ENCODE data around the gene ZNF83. TPM values are rescaled to one million over a fixed set of nuclear protein-coding genes. Genes with fewer than 3 reads are reported as not detected.
"Not testable (repeated sequence)": the region's sequence is repeated elsewhere in the genome, so short reads cannot be mapped to it uniquely, and the experiment has no call there.

Gene ZNF83
- total RNA-seq, 1 experiment from 2014 or later, result 31.6 TPM

GRCh38 chr19:52685811-52686210 is 47.7 kb upstream of the ZNF83 start:
- Histone ChIP-seq H3K4ac (ENCODE audit: low read depth, low read length) (no peak overlapping the region), H3K27me3 (ENCODE audit: insufficient read depth, low read length) (no peaks in the 10 kb centered on the region; the same call in 1 of the 2 replicates), H4K91ac (ENCODE audit: insufficient read length, low read depth, low read length) (no peak overlapping the region), H2BK120ac (ENCODE audit: low read depth, low read length, poor library complexity, severe bottlenecking) (no peak overlapping the region), H3K23ac (ENCODE audit: insufficient read length, low read depth, low read length) (no peak overlapping the region), H3K4me1 (ENCODE audit: insufficient read depth, low read length) (no peaks in the 10 kb centered on the region), H4K20me1 (ENCODE audit: control insufficient read depth, insufficient read depth, insufficient read length) (no peaks in the 10 kb centered on the region), H3K14ac (ENCODE audit: insufficient read depth, low read length) (no peak overlapping the region), H3K23me2 (ENCODE audit: insufficient read length, low read depth, low read length, poor library complexity, severe bottlenecking) (peaks cover 12% of the 10 kb centered on the region), H2AK5ac (ENCODE audit: insufficient read length, low read length) (no peak overlapping the region), H3K9ac (ENCODE audit: extremely low read depth, insufficient read length, low read length) (no peak overlapping the region), H3K9me3 (ENCODE audit: control insufficient read depth, low read depth, low read length) (no peaks in the 10 kb centered on the region), H3K4me2 (ENCODE audit: insufficient read depth, insufficient read length, low read length) (no peak overlapping the region), H2BK15ac (ENCODE audit: low read depth, low read length) (no peak overlapping the region), H3K18ac (ENCODE audit: insufficient read length, low read depth, low read length) (no peak overlapping the region), H2BK20ac (ENCODE audit: low read depth, low read length, poor library complexity, severe bottlenecking) (no peak overlapping the region), H4K5ac (ENCODE audit: insufficient read length, low read depth, low read length) (no peak overlapping the region), H3K56ac (ENCODE audit: insufficient read length, low read depth, low read length) (no peak overlapping the region), H3K79me2 (ENCODE audit: insufficient read depth, low read length) (no peaks in the 10 kb centered on the region), H3K27ac (ENCODE audit: insufficient read length, low read depth, low read length) (no peak overlapping the region), H3T11ph (ENCODE audit: low read length) (no peak overlapping the region), H2BK5ac (ENCODE audit: insufficient read length, low read length) (no peak overlapping the region), H4K8ac (replicated peaks; ENCODE audit: insufficient read length, low read depth, low read length) (no peak overlapping the region), H3K79me1 (ENCODE audit: insufficient read depth, low read depth, low read length, poor library complexity, severe bottlenecking) (no peaks in the 10 kb centered on the region), H2BK12ac (ENCODE audit: insufficient read length, low read depth, low read length) (no peak overlapping the region), H2AFZ (ENCODE audit: low read length) (no peak overlapping the region)
- H3K4me3 Mint-ChIP-seq, result no peak overlapping the region
- peaks cover 0 to 11% (median 0%) of the 10 kb centered on the region in 3 experiments; a peak in 3 of 7 replicates for H3K36me3 Mint-ChIP-seq (ENCODE audit: insufficient read depth in 1 of 3, low read depth in 3 of 3)
- H3K27me3 Mint-ChIP-seq (ENCODE audit: low read depth), result peaks cover 15% of the 10 kb centered on the region
- H3K9me3 Mint-ChIP-seq, result 0 out of 5 replicates have a peak, but pooled peaks cover 0 to 1% of the 10 kb centered on the region in 2 experiments
- TF ChIP-seq, protein P1, sequence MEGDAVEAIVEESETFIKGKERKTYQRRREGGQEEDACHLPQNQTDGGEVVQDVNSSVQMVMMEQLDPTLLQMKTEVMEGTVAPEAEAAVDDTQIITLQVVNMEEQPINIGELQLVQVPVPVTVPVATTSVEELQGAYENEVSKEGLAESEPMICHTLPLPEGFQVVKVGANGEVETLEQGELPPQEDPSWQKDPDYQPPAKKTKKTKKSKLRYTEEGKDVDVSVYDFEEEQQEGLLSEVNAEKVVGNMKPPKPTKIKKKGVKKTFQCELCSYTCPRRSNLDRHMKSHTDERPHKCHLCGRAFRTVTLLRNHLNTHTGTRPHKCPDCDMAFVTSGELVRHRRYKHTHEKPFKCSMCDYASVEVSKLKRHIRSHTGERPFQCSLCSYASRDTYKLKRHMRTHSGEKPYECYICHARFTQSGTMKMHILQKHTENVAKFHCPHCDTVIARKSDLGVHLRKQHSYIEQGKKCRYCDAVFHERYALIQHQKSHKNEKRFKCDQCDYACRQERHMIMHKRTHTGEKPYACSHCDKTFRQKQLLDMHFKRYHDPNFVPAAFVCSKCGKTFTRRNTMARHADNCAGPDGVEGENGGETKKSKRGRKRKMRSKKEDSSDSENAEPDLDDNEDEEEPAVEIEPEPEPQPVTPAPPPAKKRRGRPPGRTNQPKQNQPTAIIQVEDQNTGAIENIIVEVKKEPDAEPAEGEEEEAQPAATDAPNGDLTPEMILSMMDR (conservative IDR thresholded peaks at IDR 0.05), result no peak
- no peak overlapping the region for H3K27ac Mint-ChIP-seq
- no CpG with 5 or more reads among the region's 1 CpG for WGBS (ENCODE audit: extremely low coverage, insufficient read length, low lambda C conversion rate)
- H3K4me1 Mint-ChIP-seq, result peaks cover 12 to 13% of the 10 kb centered on the region in 2 experiments
- no peak for DNase-seq

DNA sequence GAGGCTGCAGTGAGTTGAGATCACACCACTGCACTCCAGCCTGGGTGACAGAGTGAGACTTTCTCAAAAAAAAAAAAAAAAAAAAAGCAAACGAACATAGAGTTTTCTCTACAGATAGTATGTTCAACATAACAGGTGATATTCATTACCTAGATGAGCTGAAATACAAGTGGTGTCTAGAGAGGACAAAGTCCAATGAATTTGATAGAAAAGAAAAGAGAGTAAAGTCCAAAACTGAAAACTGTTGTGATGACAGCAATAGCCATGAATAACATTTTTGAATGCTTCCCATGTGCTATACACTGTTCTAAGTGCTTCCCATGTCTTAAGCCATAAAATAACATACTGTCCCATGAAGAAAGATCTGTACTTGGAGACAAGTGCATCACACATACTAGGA is 43.1 kb upstream of the ZNF83 start:
- not testable (repeated sequence) for H2BK15ac ChIP-seq (ENCODE audit: low read depth, low read length); H3K27me3 Mint-ChIP-seq (ENCODE audit: low read depth)

More for the DNA sequence above, 43.1 kb upstream of the ZNF83 start:
- peaks cover 8 to 21% (median 8%) of the 10 kb centered on the region in 3 experiments; a peak in 5 of 7 replicates for H3K36me3 Mint-ChIP-seq (ENCODE audit: insufficient read depth in 1 of 3, low read depth in 3 of 3)
- H3K79me1 ChIP-seq (ENCODE audit: insufficient read depth, low read depth, low read length, poor library complexity, severe bottlenecking); H3K4me2 ChIP-seq (ENCODE audit: insufficient read depth, insufficient read length, low read length); H3K4me1 ChIP-seq (ENCODE audit: insufficient read depth, low read length); H3K4me1 Mint-ChIP-seq; H3K9me3 ChIP-seq (ENCODE audit: control insufficient read depth, low read depth, low read length); DNase-seq; H2AK5ac ChIP-seq (ENCODE audit: insufficient read length, low read length); H2BK120ac ChIP-seq (ENCODE audit: low read depth, low read length, poor library complexity, severe bottlenecking); H2AFZ ChIP-seq (ENCODE audit: low read length); H4K20me1 ChIP-seq (ENCODE audit: control insufficient read depth, insufficient read depth, insufficient read length); H3K27ac ChIP-seq (ENCODE audit: insufficient read length, low read depth, low read length); H4K91ac ChIP-seq (ENCODE audit: insufficient read length, low read depth, low read length); H3K23me2 ChIP-seq (ENCODE audit: insufficient read length, low read depth, low read length, poor library complexity, severe bottlenecking); H2BK5ac ChIP-seq (ENCODE audit: insufficient read length, low read length); H3T11ph ChIP-seq (ENCODE audit: low read length); H3K56ac ChIP-seq (ENCODE audit: insufficient read length, low read depth, low read length); H3K23ac ChIP-seq (ENCODE audit: insufficient read length, low read depth, low read length); H3K18ac ChIP-seq (ENCODE audit: insufficient read length, low read depth, low read length); H3K27me3 ChIP-seq (ENCODE audit: insufficient read depth, low read length); H2BK20ac ChIP-seq (ENCODE audit: low read depth, low read length, poor library complexity, severe bottlenecking); H3K4ac ChIP-seq (ENCODE audit: low read depth, low read length); H3K14ac ChIP-seq (ENCODE audit: insufficient read depth, low read length); H4K5ac ChIP-seq (ENCODE audit: insufficient read length, low read depth, low read length); H3K9ac ChIP-seq (ENCODE audit: extremely low read depth, insufficient read length, low read length); H2BK12ac ChIP-seq (ENCODE audit: insufficient read length, low read depth, low read length); H3K4me3 Mint-ChIP-seq; H3K79me2 ChIP-seq (ENCODE audit: insufficient read depth, low read length); H3K27ac Mint-ChIP-seq; H4K8ac ChIP-seq (replicated peaks; ENCODE audit: insufficient read length, low read depth, low read length): not testable (repeated sequence)
- H3K9me3 Mint-ChIP-seq, result peaks cover 0 to 12% of the 10 kb centered on the region in 2 experiments; a peak in 3 of 5 replicates
- WGBS (ENCODE audit: extremely low coverage, insufficient read length, low lambda C conversion rate), result no CpG with 5 or more reads among the region's 1 CpG
